Suppressor macrophage treated with lipopolysaccharide for 4 hours (primary cell): ENCODE data around the gene TMEM59.
A peak's percentile ranks its signal among the peaks of the same experiment; 100 is the strongest.
"Not testable (repeated sequence)": the region's sequence is repeated elsewhere in the genome, so short reads cannot be mapped to it uniquely, and the experiment has no call there.

ENCODE experiments used
- DNase-seq: peaks from one replicate; pipeline ENCODE4 v3.0.0-alpha.2; 2020

Gene TMEM59

GRCh38 chr1:54052934-54053744 lies at the start of gene TMEM59, which contains the start of gene TCEANC2:
TMEM59 (minus strand) TSS chr1:54053204; CDS start chr1:54053188, 16 bp downstream.
TCEANC2 (plus strand) TSS chr1:54053608; CDS start chr1:54054423, 815 bp downstream.
- DNase-seq: peak; percentile 99

- DNase-seq: no peak
These were observed 47.5 kb upstream of the TMEM59 start for GRCh38 chr1:54100500-54100899.

GRCh38 chr1:54099061-54099610 lies 46.1 kb upstream of the TMEM59 start:
- no peak for DNase-seq

- DNase-seq: peak; percentile 42
These were observed 43.9 kb upstream of the TMEM59 start for GRCh38 chr1:54096877-54097240.

- DNase-seq: peak; percentile 7
These were observed 43.3 kb upstream of the TMEM59 start for GRCh38 chr1:54096227-54096876.

GRCh38 chr1:54095546-54096226 lies 42.7 kb upstream of the TMEM59 start:
- peak; percentile 75 for DNase-seq

GRCh38 chr1:54094730-54095105 lies 41.7 kb upstream of the TMEM59 start:
- DNase-seq: not testable (repeated sequence)

GRCh38 chr1:54094001-54094729 lies 41.2 kb upstream of the TMEM59 start:
- no peak for DNase-seq

- DNase-seq: peak; percentile 44
These were observed 38.7 kb upstream of the TMEM59 start for GRCh38 chr1:54091666-54092065.

GRCh38 chr1:54088385-54088784 lies 35.4 kb upstream of the TMEM59 start:
- DNase-seq: no peak

- DNase-seq: no peak
These were observed 33.8 kb upstream of the TMEM59 start for GRCh38 chr1:54086754-54087153.

GRCh38 chr1:54084794-54085193 lies 31.8 kb upstream of the TMEM59 start:
- no peak for DNase-seq

- DNase-seq: peak; percentile 74
These were observed 28.6 kb upstream of the TMEM59 start for GRCh38 chr1:54081306-54082270.

GRCh38 chr1:54080598-54081049 lies 27.6 kb upstream of the TMEM59 start:
- DNase-seq: no peak

- DNase-seq: no peak
These were observed 24.4 kb upstream of the TMEM59 start for GRCh38 chr1:54077359-54077758.

GRCh38 chr1:54070171-54070837 lies 17.3 kb upstream of the TMEM59 start:
- DNase-seq: peak; percentile 68

GRCh38 chr1:54069791-54070170 lies 16.8 kb upstream of the TMEM59 start:
- no peak for DNase-seq

GRCh38 chr1:54064299-54064698 lies 11.3 kb upstream of the TMEM59 start:
- DNase-seq: no peak

GRCh38 chr1:54054438-54054749 lies 1.4 kb upstream of the TMEM59 start:
- no peak for DNase-seq

GRCh38 chr1:54053745-54054437 lies 887 bp upstream of the TMEM59 start:
- DNase-seq: peak; percentile 15
